Fibroblast of lung (primary cell): Measurements from ENCODE around the gene LEKR1. TPM values are rescaled to one million over a fixed set of nuclear protein-coding genes. Genes with fewer than 3 reads are reported as not detected.
A peak's percentile ranks its signal among the peaks of the same experiment; 100 is the strongest.

Experiments used
- DNase-seq, 2 donors: peaks; one replicate each; pipeline versions ENCODE4 v3.0.0 to v3.0.0-alpha.2; 2010; ENCODE audit warnings: low read depth in 2 of 2
- H2AFZ ChIP-seq: 2 replicates; pipeline ENCODE4 v1.5.1; 2012; ENCODE audit warnings: low read length, control low read depth, inconsistent platforms
- H3K27ac ChIP-seq: 2 replicates; pipeline ENCODE4 v1.5.1; 2011; ENCODE audit warnings: low read length, control low read depth; ENCODE audit not compliant: insufficient read depth
- H3K27me3 ChIP-seq: 2 replicates; pipeline ENCODE4 v1.5.1; 2011; ENCODE audit warnings: mild to moderate bottlenecking, low read length; ENCODE audit not compliant: control insufficient read depth, insufficient read depth
- H3K36me3 ChIP-seq: 2 replicates; pipeline ENCODE4 v1.5.1; 2011; ENCODE audit warnings: low read length; ENCODE audit not compliant: control insufficient read depth, insufficient read depth
- H3K4me1 ChIP-seq: 2 replicates; pipeline ENCODE4 v1.5.1; 2011; ENCODE audit warnings: low read length; ENCODE audit not compliant: control insufficient read depth, insufficient read depth; ENCODE audit errors: extremely low read depth
- H3K4me2 ChIP-seq: 2 replicates; pipeline ENCODE4 v1.5.1; 2011; ENCODE audit warnings: low read length, control low read depth; ENCODE audit not compliant: insufficient read depth; ENCODE audit errors: extremely low read depth
- H3K4me3 ChIP-seq, 4 experiments: fragments of 200-600 bp in 1 of 4; sonication (generic) in 1 of 4; replicated peaks in 1 of 4; 2 replicates each; pipeline ENCODE4 v1.5.1; 2011 to 2016; ENCODE audit warnings: low read length in 4 of 4, low read depth in 3 of 4, mild to moderate bottlenecking in 3 of 4, control low read depth in 2 of 4, inconsistent platforms in 1 of 4, mixed read lengths in 1 of 4; ENCODE audit not compliant: insufficient read depth in 1 of 4; ENCODE audit errors: control extremely low read depth in 1 of 4
- H3K79me2 ChIP-seq: 2 replicates; pipeline ENCODE4 v1.5.1; 2012; ENCODE audit warnings: mild to moderate bottlenecking, low read length, inconsistent platforms; ENCODE audit not compliant: control insufficient read depth, insufficient read depth
- H3K9ac ChIP-seq: 2 replicates; pipeline ENCODE4 v1.5.1; 2011; ENCODE audit warnings: mild to moderate bottlenecking, low read length, control low read depth; ENCODE audit not compliant: insufficient read depth
- H3K9me3 ChIP-seq: 2 replicates; pipeline ENCODE4 v1.5.1; 2012; ENCODE audit warnings: low read depth, low read length; ENCODE audit not compliant: control insufficient read depth, insufficient read depth
- H4K20me1 ChIP-seq: 2 replicates; pipeline ENCODE4 v1.5.1; 2011; ENCODE audit warnings: low read length; ENCODE audit not compliant: control insufficient read depth, insufficient read depth; ENCODE audit errors: extremely low read depth
- EZH2 ChIP-seq: IDR thresholded peaks from 2 replicates; pipeline ENCODE4 v1.5.1; 2012; ENCODE audit warnings: low read length, control low read depth, mild to moderate bottlenecking; ENCODE audit errors: missing control alignments
- polyA plus RNA-seq, 2 donors: library from polyadenylated mRNA; depleted of rRNA in 1 of 2; stranded (reverse) in 1 of 2; unstranded in 1 of 2; fragments of >200 nt; gene quantifications; 2 replicates each; pipeline ENCODE4 v1.2.1, GENCODE V29; 2011 to 2012; ENCODE audit warnings: missing spikeins in 1 of 2
- total RNA-seq: library from RNA; depleted of rRNA; stranded (reverse); fragments of >200 nt; gene quantifications from 2 replicates; pipeline ENCODE4 v1.2.1, GENCODE V29; 2014
- TF ChIP-seq, protein P1 (sequence below), 2 donors: IDR thresholded peaks in 1 of 2; conservative IDR thresholded peaks in 1 of 2; 1 replicate in 1 of 2; 2 replicates in 1 of 2; pipeline ENCODE4 v1.5.1; 2011 to 2012; ENCODE audit warnings: low read length in 2 of 2, control low read depth in 1 of 2, inconsistent platforms in 1 of 2, low read depth in 1 of 2, mild to moderate bottlenecking in 1 of 2

Gene LEKR1
- total and polyA plus RNA-seq, 2 donors (not counting 1 experiment from before 2014, with no cell fraction given), result 0.28 to 1.3 TPM

DNA sequence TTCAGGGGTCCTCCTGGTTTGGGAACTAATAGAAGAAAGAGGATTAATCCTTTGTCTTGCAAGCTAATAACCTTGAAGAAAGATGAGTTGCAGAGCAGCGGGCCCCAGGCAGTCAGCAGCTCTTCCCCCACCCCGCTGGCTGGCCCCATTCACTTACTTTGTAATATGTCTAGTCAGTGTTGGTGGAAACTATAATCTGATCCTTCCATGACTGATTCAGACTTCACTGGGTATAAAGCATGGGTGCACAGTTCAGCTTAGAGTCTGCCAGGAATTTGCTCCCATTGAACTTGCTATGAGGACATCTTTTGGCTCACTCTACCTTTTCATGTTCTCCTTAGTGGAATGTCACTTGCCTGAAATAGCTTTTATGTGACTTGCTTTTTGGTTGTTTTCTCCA lies 216.1 kb downstream of the LEKR1 start:
- no peak overlapping the region for H2AFZ ChIP-seq
- no peaks in the 10 kb centered on the region for H3K9me3 ChIP-seq
- H3K27ac ChIP-seq, result no peak overlapping the region
- no peaks in the 10 kb centered on the region for H3K36me3 ChIP-seq
- H3K9ac ChIP-seq, result no peak overlapping the region
- H3K79me2 ChIP-seq, result no peaks in the 10 kb centered on the region
- no peak overlapping the region for H3K4me2 ChIP-seq
- H3K4me3 ChIP-seq, result no peak overlapping the region
- H3K4me1 ChIP-seq, result no peaks in the 10 kb centered on the region
- TF ChIP-seq, protein P1, sequence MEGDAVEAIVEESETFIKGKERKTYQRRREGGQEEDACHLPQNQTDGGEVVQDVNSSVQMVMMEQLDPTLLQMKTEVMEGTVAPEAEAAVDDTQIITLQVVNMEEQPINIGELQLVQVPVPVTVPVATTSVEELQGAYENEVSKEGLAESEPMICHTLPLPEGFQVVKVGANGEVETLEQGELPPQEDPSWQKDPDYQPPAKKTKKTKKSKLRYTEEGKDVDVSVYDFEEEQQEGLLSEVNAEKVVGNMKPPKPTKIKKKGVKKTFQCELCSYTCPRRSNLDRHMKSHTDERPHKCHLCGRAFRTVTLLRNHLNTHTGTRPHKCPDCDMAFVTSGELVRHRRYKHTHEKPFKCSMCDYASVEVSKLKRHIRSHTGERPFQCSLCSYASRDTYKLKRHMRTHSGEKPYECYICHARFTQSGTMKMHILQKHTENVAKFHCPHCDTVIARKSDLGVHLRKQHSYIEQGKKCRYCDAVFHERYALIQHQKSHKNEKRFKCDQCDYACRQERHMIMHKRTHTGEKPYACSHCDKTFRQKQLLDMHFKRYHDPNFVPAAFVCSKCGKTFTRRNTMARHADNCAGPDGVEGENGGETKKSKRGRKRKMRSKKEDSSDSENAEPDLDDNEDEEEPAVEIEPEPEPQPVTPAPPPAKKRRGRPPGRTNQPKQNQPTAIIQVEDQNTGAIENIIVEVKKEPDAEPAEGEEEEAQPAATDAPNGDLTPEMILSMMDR (conservative IDR thresholded peaks at IDR 0.05 in 1 of 2, IDR thresholded peaks at IDR 0.05 in 1 of 2; ENCODE audit: low read depth in 1 of 2, low read length in 2 of 2), result no peak
- no peak for TF ChIP-seq EZH2
- H3K27me3 ChIP-seq, result peaks cover 9% of the 10 kb centered on the region
- no peak for DNase-seq
- no peaks in the 10 kb centered on the region for H4K20me1 ChIP-seq

DNA sequence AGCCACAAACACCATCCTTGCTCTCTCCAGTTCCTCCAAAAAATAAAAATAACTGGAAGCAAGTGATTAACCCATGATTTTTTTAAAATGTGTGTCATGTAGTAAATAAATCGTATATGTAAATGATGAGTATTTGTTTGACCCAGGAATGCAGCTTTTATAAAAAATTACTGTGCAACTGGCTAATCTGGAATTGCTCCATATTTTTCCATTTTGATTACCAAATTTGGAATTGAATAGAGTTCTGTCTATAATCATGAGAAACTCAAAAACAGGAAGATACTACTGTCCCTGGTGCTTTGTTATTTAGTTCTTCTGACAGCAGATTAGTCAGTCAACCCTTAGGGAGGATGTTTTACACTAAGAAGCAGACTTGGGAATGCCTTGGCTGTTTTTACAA lies 217.6 kb downstream of the LEKR1 start:
- no peak overlapping the region for H3K27ac ChIP-seq
- DNase-seq, result no peak
- no peak overlapping the region for H3K4me3 ChIP-seq
- no peak overlapping the region for H2AFZ ChIP-seq
- no peaks in the 10 kb centered on the region for H3K4me1 ChIP-seq
- no peak overlapping the region for H3K9ac ChIP-seq
- TF ChIP-seq, protein P1 (conservative IDR thresholded peaks at IDR 0.05 in 1 of 2, IDR thresholded peaks at IDR 0.05 in 1 of 2; ENCODE audit: low read depth in 1 of 2, low read length in 2 of 2), result no peak
- no peak for TF ChIP-seq EZH2
- H3K27me3 ChIP-seq, result peaks cover 7% of the 10 kb centered on the region
- no peak overlapping the region for H3K4me2 ChIP-seq
- no peaks in the 10 kb centered on the region for H3K9me3 ChIP-seq
- no peaks in the 10 kb centered on the region for H3K36me3 ChIP-seq
- no peaks in the 10 kb centered on the region for H3K79me2 ChIP-seq
- no peaks in the 10 kb centered on the region for H4K20me1 ChIP-seq

DNA sequence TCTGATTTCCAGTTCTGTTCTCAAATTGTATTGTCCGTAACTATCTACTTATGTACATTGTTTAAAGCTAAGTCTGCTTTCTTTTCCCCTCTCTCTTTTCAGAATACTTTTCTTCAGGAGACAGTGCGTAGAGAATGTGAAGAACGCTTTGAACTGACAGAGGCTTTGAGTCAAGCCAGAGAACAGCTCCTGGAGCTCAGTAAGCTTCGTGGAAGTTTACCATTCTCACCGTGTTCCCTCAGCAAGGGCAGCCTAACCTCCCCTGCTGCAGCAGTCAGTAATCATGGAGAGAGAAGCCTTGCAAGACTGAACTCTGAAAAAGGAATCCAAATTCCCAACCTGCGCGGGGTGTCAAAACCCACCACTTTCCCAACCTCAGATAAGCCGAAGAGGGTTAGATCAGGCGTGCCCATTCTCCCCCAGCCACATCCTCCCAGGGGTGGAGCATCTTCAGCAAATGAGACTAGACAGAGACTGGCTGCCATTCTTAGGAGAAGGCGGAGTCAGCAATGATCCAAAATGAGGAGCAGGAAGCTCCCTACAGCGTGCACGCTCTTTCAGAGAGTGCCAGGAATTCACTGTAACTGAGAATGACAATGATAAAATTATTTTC lies 219.2 kb downstream of the LEKR1 start:
- Histone ChIP-seq H3K36me3 (no peaks in the 10 kb centered on the region), H3K4me3 (peak overlapping the region in 1 of 4 experiments; percentile 7), H3K9me3 (no peaks in the 10 kb centered on the region), H3K4me1 (no peaks in the 10 kb centered on the region), H4K20me1 (no peaks in the 10 kb centered on the region), H2AFZ (peak overlapping the region; percentile 23), H3K79me2 (no peaks in the 10 kb centered on the region), H3K9ac (no peak overlapping the region), H3K27me3 (peaks cover 7% of the 10 kb centered on the region), H3K4me2 (no peak overlapping the region), H3K27ac (no peak overlapping the region)
- DNase-seq, result no peak
- TF ChIP-seq, protein P1 (conservative IDR thresholded peaks at IDR 0.05 in 1 of 2, IDR thresholded peaks at IDR 0.05 in 1 of 2; ENCODE audit: low read depth in 1 of 2, low read length in 2 of 2), result no peak
- no peak for TF ChIP-seq EZH2
